Endothelial cell (in vitro differentiated cells): ENCODE data around the gene LYST. TPM values are rescaled to one million over a fixed set of nuclear protein-coding genes. Genes with fewer than 3 reads are reported as not detected.

Source experiments
- DNase-seq: peaks from one replicate; pipeline ENCODE4 v3.0.0; 2021; ENCODE audit warnings: low spot score
- H3K27ac Mint-ChIP-seq: one replicate; pipeline ENCODE4 v1.8.0; 2021; ENCODE audit warnings: mixed read lengths, inconsistent platforms; ENCODE audit not compliant: unreplicated experiment
- H3K27me3 Mint-ChIP-seq: one replicate; pipeline ENCODE4 v1.8.0; 2021; ENCODE audit warnings: mild to moderate bottlenecking, moderate library complexity, mixed read lengths, inconsistent platforms; ENCODE audit not compliant: unreplicated experiment
- H3K36me3 Mint-ChIP-seq: one replicate; pipeline ENCODE4 v1.8.0; 2021; ENCODE audit warnings: mild to moderate bottlenecking, low read depth, mixed read lengths, inconsistent platforms; ENCODE audit not compliant: unreplicated experiment
- H3K4me1 Mint-ChIP-seq: one replicate; pipeline ENCODE4 v1.8.0; 2021; ENCODE audit warnings: mild to moderate bottlenecking, mixed read lengths, inconsistent platforms; ENCODE audit not compliant: unreplicated experiment
- H3K4me3 Mint-ChIP-seq: one replicate; pipeline ENCODE4 v1.8.0; 2021; ENCODE audit warnings: mild to moderate bottlenecking, mixed read lengths, inconsistent platforms; ENCODE audit not compliant: unreplicated experiment
- H3K9me3 Mint-ChIP-seq: one replicate; pipeline ENCODE4 v1.8.0; 2021; ENCODE audit warnings: mixed read lengths, inconsistent platforms; ENCODE audit not compliant: unreplicated experiment
- CTCF ChIP-seq: fragments of 200-600 bp; sonication (generic); IDR thresholded peaks from one replicate; pipeline ENCODE4 v1.5.0; 2021; ENCODE audit warnings: antibody characterized with exemption; ENCODE audit not compliant: unreplicated experiment
- total RNA-seq: library from RNA; stranded (reverse); fragmentation: NEBNext Ultra II Directional; extraction: Animal tissue kit (Norgen Biotek cat#: 25700); gene quantifications from one replicate; pipeline ENCODE4 v1.2.1, GENCODE V29; 2021; ENCODE audit not compliant: unreplicated experiment

LYST gene
- total RNA-seq, 1 donor from 2014 or later = 7.4 TPM

- peaks cover 5% of the 10 kb centered on the region for H3K4me1 Mint-ChIP-seq
- H3K36me3 Mint-ChIP-seq = no peaks in the 10 kb centered on the region
These were observed 132.4 kb downstream of the LYST start for GRCh38 chr1:235734335-235734734.

GRCh38 chr1:235730007-235730406 is 136.7 kb downstream of the LYST start:
- TF ChIP-seq CTCF = no peak
- H3K4me3 Mint-ChIP-seq = no peak overlapping the region
- no peaks in the 10 kb centered on the region for H3K4me1 Mint-ChIP-seq
- H3K36me3 Mint-ChIP-seq = no peaks in the 10 kb centered on the region
- H3K9me3 Mint-ChIP-seq = no peaks in the 10 kb centered on the region
- no peaks in the 10 kb centered on the region for H3K27me3 Mint-ChIP-seq
- no peak for DNase-seq
- H3K27ac Mint-ChIP-seq = no peak overlapping the region

More at GRCh38 chr1:235734335-235734734, 132.4 kb downstream of the LYST start:
- Mint-ChIP-seq H3K27ac (no peak overlapping the region), H3K27me3 (no peaks in the 10 kb centered on the region), H3K4me3 (no peak overlapping the region), H3K9me3 (no peaks in the 10 kb centered on the region)
- TF ChIP-seq CTCF = no peak
- DNase-seq = no peak

GRCh38 chr1:235726557-235726956 is 140.1 kb downstream of the LYST start:
- no peaks in the 10 kb centered on the region for H3K9me3 Mint-ChIP-seq
- no peak for DNase-seq
- no peaks in the 10 kb centered on the region for H3K27me3 Mint-ChIP-seq
- no peak for TF ChIP-seq CTCF
- no peaks in the 10 kb centered on the region for H3K36me3 Mint-ChIP-seq
- no peak overlapping the region for H3K4me3 Mint-ChIP-seq
- no peak overlapping the region for H3K27ac Mint-ChIP-seq
- H3K4me1 Mint-ChIP-seq = no peaks in the 10 kb centered on the region

GRCh38 chr1:235725434-235725833 is 141.3 kb downstream of the LYST start:
- TF ChIP-seq CTCF = no peak
- no peaks in the 10 kb centered on the region for H3K9me3 Mint-ChIP-seq
- H3K4me3 Mint-ChIP-seq = no peak overlapping the region
- H3K27ac Mint-ChIP-seq = no peak overlapping the region
- DNase-seq = no peak
- H3K4me1 Mint-ChIP-seq = no peaks in the 10 kb centered on the region
- no peaks in the 10 kb centered on the region for H3K27me3 Mint-ChIP-seq
- H3K36me3 Mint-ChIP-seq = no peaks in the 10 kb centered on the region

GRCh38 chr1:235724730-235725129 is 142.0 kb downstream of the LYST start:
- H3K36me3 Mint-ChIP-seq = no peaks in the 10 kb centered on the region
- no peak for TF ChIP-seq CTCF
- H3K9me3 Mint-ChIP-seq = no peaks in the 10 kb centered on the region
- DNase-seq = no peak
- H3K27me3 Mint-ChIP-seq = no peaks in the 10 kb centered on the region
- H3K27ac Mint-ChIP-seq = no peak overlapping the region
- no peaks in the 10 kb centered on the region for H3K4me1 Mint-ChIP-seq
- H3K4me3 Mint-ChIP-seq = no peak overlapping the region
